GM23338 (cell line): ENCODE results near the gene LEMD1. TPM values are rescaled to one million over a fixed set of nuclear protein-coding genes. Genes with fewer than 3 reads are reported as not detected.

Experiments
- ATAC-seq: fragments of 200-7000 bp; cut with Tn5 transposase; 3 replicates; pipeline ENCODE4 v1.9.1; 2020
- DNase-seq: peaks from one replicate; pipeline ENCODE4 v3.0.0-alpha.2; 2015; ENCODE audit warnings: low spot score
- H2AFZ ChIP-seq: fragments of 200-600 bp; sonication (generic); 2 replicates; pipeline ENCODE4 v1.8.0; 2016; ENCODE audit warnings: antibody characterized with exemption, mild to moderate bottlenecking, moderate library complexity
- H3F3A ChIP-seq: fragments of 200-600 bp; sonication (generic); replicated peaks from 2 replicates; pipeline ENCODE4 v1.8.0; 2017; ENCODE audit warnings: antibody characterized with exemption, mixed run types, low read depth
- H3K27ac ChIP-seq: fragments of 200-600 bp; sonication (generic); 2 replicates; pipeline ENCODE4 v1.6.1; 2016; ENCODE audit warnings: low read depth
- H3K27me3 ChIP-seq: fragments of 200-600 bp; sonication (generic); 2 replicates; pipeline ENCODE4 v1.8.0; 2016; ENCODE audit warnings: mild to moderate bottlenecking, mixed run types, moderate library complexity; ENCODE audit not compliant: insufficient read depth
- H3K36me3 ChIP-seq: fragments of 200-600 bp; sonication (generic); 2 replicates; pipeline ENCODE4 v1.8.0; 2016; ENCODE audit warnings: mild to moderate bottlenecking; ENCODE audit not compliant: insufficient read depth
- H3K4me1 ChIP-seq: fragments of 200-600 bp; sonication (generic); 2 replicates; pipeline ENCODE4 v1.8.0; 2016; ENCODE audit warnings: mild to moderate bottlenecking, moderate library complexity; ENCODE audit not compliant: insufficient read depth
- H3K4me2 ChIP-seq: fragments of 200-600 bp; sonication (generic); 2 replicates; pipeline ENCODE4 v1.7.1; 2017; ENCODE audit warnings: mixed run types
- H3K4me3 ChIP-seq: fragments of 200-600 bp; sonication (generic); 2 replicates; pipeline ENCODE4 v1.6.1; 2016; ENCODE audit warnings: mixed run types
- H3K79me2 ChIP-seq: fragments of 200-600 bp; sonication (generic); replicated peaks from 2 replicates; pipeline ENCODE4 v1.8.0; 2017; ENCODE audit warnings: mild to moderate bottlenecking; ENCODE audit not compliant: insufficient read depth
- H3K9me2 ChIP-seq: fragments of 200-600 bp; sonication (generic); 2 replicates; pipeline ENCODE4 v1.8.0; 2017; ENCODE audit not compliant: insufficient read depth
- H4K20me1 ChIP-seq: fragments of 200-600 bp; sonication (generic); replicated peaks from 2 replicates; pipeline ENCODE4 v1.8.0; 2017; ENCODE audit warnings: mild to moderate bottlenecking; ENCODE audit not compliant: insufficient read depth
- H3K27ac Mint-ChIP-seq: 2 replicates; pipeline ENCODE4 v1.8.0; 2020; ENCODE audit warnings: inconsistent platforms, mild to moderate bottlenecking, moderate library complexity, mixed read lengths
- H3K27me3 Mint-ChIP-seq: 3 replicates; pipeline ENCODE4 v1.8.0; 2022; ENCODE audit warnings: low read depth, mild to moderate bottlenecking, moderate library complexity, mixed read lengths, inconsistent platforms; ENCODE audit not compliant: insufficient read depth, poor library complexity
- H3K36me3 Mint-ChIP-seq: 3 replicates; pipeline ENCODE4 v1.8.0; 2021; ENCODE audit warnings: low read depth, mild to moderate bottlenecking, inconsistent platforms, moderate library complexity, mixed read lengths
- H3K4me1 Mint-ChIP-seq: 3 replicates; pipeline ENCODE4 v1.8.0; 2020; ENCODE audit warnings: mild to moderate bottlenecking, inconsistent platforms, mixed read lengths
- H3K4me3 Mint-ChIP-seq: 3 replicates; pipeline ENCODE4 v1.8.0; 2021; ENCODE audit warnings: moderate library complexity, mild to moderate bottlenecking, inconsistent platforms, mixed read lengths
- H3K9me3 Mint-ChIP-seq: 3 replicates; pipeline ENCODE4 v1.8.0; 2020; ENCODE audit warnings: moderate library complexity, mild to moderate bottlenecking, inconsistent platforms, mixed read lengths
- CREB1 ChIP-seq: fragments of 250-450 bp; sonication (Bioruptor Pico); IDR thresholded peaks from 2 replicates; pipeline ENCODE4 v1.5.0; 2020; ENCODE audit warnings: low read depth, mild to moderate bottlenecking, moderate library complexity
- CTCF ChIP-seq, 2 experiments: fragments of 200-600 bp in 1 of 2; sonication (generic) in 1 of 2; conservative IDR thresholded peaks; 2 replicates each; pipeline versions ENCODE4 v1.5.1 to v1.6.1; 2016 to 2017; ENCODE audit warnings: antibody characterized with exemption in 2 of 2, low read depth in 2 of 2, mild to moderate bottlenecking in 2 of 2, moderate library complexity in 1 of 2
- ETS1 ChIP-seq: IDR thresholded peaks from 2 replicates; pipeline ENCODE4 v1.6.1; 2016; ENCODE audit warnings: antibody characterized with exemption
- EZH2 ChIP-seq: fragments of 200-600 bp; sonication (generic); IDR thresholded peaks from one replicate; pipeline ENCODE4 v1.8.0; 2017; ENCODE audit warnings: antibody characterized with exemption, mild to moderate bottlenecking, low read depth; ENCODE audit not compliant: unreplicated experiment
- EZH2phosphoT487 ChIP-seq: fragments of 200-600 bp; sonication (generic); IDR thresholded peaks from one replicate; pipeline ENCODE4 v1.8.1; 2018; ENCODE audit warnings: antibody characterized with exemption; ENCODE audit not compliant: unreplicated experiment
- JUNB ChIP-seq: IDR thresholded peaks from one replicate; pipeline ENCODE4 v1.6.1; 2016; ENCODE audit warnings: antibody characterized with exemption; ENCODE audit not compliant: unreplicated experiment
- NANOG ChIP-seq: IDR thresholded peaks from 2 replicates; pipeline ENCODE4 v1.6.1; 2016; ENCODE audit warnings: antibody characterized with exemption, borderline replicate concordance
- POLR2AphosphoS5 ChIP-seq: IDR thresholded peaks from 2 replicates; pipeline ENCODE4 v1.6.1; 2016; ENCODE audit warnings: antibody characterized with exemption, low read depth
- REST ChIP-seq: IDR thresholded peaks from one replicate; pipeline ENCODE4 v1.6.1; 2018; ENCODE audit warnings: antibody characterized with exemption; ENCODE audit not compliant: unreplicated experiment
- ZNF114 ChIP-seq: fragments of 250-450 bp; sonication (Bioruptor Pico); IDR thresholded peaks from 2 replicates; pipeline ENCODE4 v1.5.0; 2020; ENCODE audit warnings: mild to moderate bottlenecking, moderate library complexity
- ZNF331 ChIP-seq: fragments of 250-450 bp; sonication (Bioruptor Pico); IDR thresholded peaks from 2 replicates; pipeline ENCODE4 v1.5.0; 2020; ENCODE audit warnings: low read depth, mild to moderate bottlenecking, moderate library complexity
- polyA plus RNA-seq: library from polyadenylated mRNA; unstranded; fragments of >200 nt; fragmentation: Nextera tagmentation; extraction: Ambion mirVana; gene quantifications from 2 replicates; pipeline ENCODE4 v1.2.1, GENCODE V29; 2016
- total RNA-seq: library from RNA; depleted of rRNA; stranded (reverse); fragments of >200 nt; shearing (Covaris generic); gene quantifications from 2 replicates; pipeline ENCODE4 v1.2.3, GENCODE V29; 2014

Gene LEMD1
- total and polyA plus RNA-seq, 2 experiments from 2014 or later: 4.7 to 10.7 TPM

GRCh38 chr1:205343431-205344065 is 78.3 kb downstream of the LEMD1 start (continued):
- TF ChIP-seq EZH2phosphoT487: no peak
- TF ChIP-seq ZNF114: no peak
- no peak for TF ChIP-seq JUNB
- peak; percentile 39 to 58; a peak in 3 of 4 replicates for TF ChIP-seq CTCF (conservative IDR thresholded peaks at IDR 0.05; ENCODE audit: low read depth in 2 of 2)
- TF ChIP-seq NANOG: no peak

GRCh38 chr1:205342986-205343385 is 78.9 kb downstream of the LEMD1 start:
- Histone ChIP-seq H3K79me2 (no peaks in the 10 kb centered on the region), H3K9me2 (no peaks in the 10 kb centered on the region), H3K36me3 (no peaks in the 10 kb centered on the region), H3K27me3 (peaks cover 50% of the 10 kb centered on the region), H3K4me3 (peak overlapping the region; percentile 75), H3K4me1 (peaks cover 24% of the 10 kb centered on the region; the same call in 1 of the 2 replicates), H4K20me1 (no peaks in the 10 kb centered on the region), H3K4me2 (peak overlapping the region; percentile 93), H2AFZ (peak overlapping the region; percentile 97), H3F3A (peaks cover 10% of the 10 kb centered on the region; the same call in 1 of the 2 replicates), H3K27ac (no peak overlapping the region)
- DNase-seq (no peak), ATAC-seq (no peak)
- Mint-ChIP-seq H3K4me1 (peaks cover 13% of the 10 kb centered on the region), H3K27ac (no peak overlapping the region), H3K9me3 (no peaks in the 10 kb centered on the region), H3K4me3 (peak overlapping the region; percentile 51), H3K27me3 (peaks cover 46% of the 10 kb centered on the region), H3K36me3 (no peaks in the 10 kb centered on the region)
- no peak for TF ChIP-seq CREB1 (CRISPR knock-in tag)

- ATAC-seq: no peak
- no peak for DNase-seq
- TF ChIP-seq POLR2AphosphoS5 (no peak), ZNF114 (no peak), JUNB (no peak), EZH2phosphoT487 (no peak), EZH2 (no peak), REST (no peak), ZNF331 (CRISPR knock-in tag) (no peak), CREB1 (CRISPR knock-in tag) (no peak), ETS1 (no peak), CTCF (conservative IDR thresholded peaks at IDR 0.05; ENCODE audit: low read depth in 2 of 2) (no peak)
- H3K9me2 ChIP-seq: no peaks in the 10 kb centered on the region
- H3K4me3 Mint-ChIP-seq: no peak overlapping the region
- peaks cover 10% of the 10 kb centered on the region; the same call in 1 of the 2 replicates for H3F3A ChIP-seq
- H4K20me1 ChIP-seq: no peaks in the 10 kb centered on the region
- H3K27me3 ChIP-seq: peaks cover 40% of the 10 kb centered on the region
- no peaks in the 10 kb centered on the region for H3K9me3 Mint-ChIP-seq
- H3K79me2 ChIP-seq: no peaks in the 10 kb centered on the region
- H3K4me2 ChIP-seq: no peak overlapping the region
- H3K36me3 Mint-ChIP-seq: no peaks in the 10 kb centered on the region
- H3K4me3 ChIP-seq: no peak overlapping the region
- H3K27me3 Mint-ChIP-seq: peaks cover 55% of the 10 kb centered on the region
- H3K4me1 ChIP-seq: peaks cover 15% of the 10 kb centered on the region; the same call in 1 of the 2 replicates
- no peak overlapping the region for H3K27ac ChIP-seq
- no peak overlapping the region for H2AFZ ChIP-seq
- H3K4me1 Mint-ChIP-seq: peaks cover 23% of the 10 kb centered on the region
- no peaks in the 10 kb centered on the region for H3K36me3 ChIP-seq
- no peak overlapping the region for H3K27ac Mint-ChIP-seq
These were observed 81.2 kb downstream of the LEMD1 start for GRCh38 chr1:205340676-205341075.
